Effector memory CD4-positive, alpha-beta T cell (primary cell): ENCODE results near the gene PIM2.

Experiments used
- DNase-seq, 3 donors: peaks; one replicate each; pipeline ENCODE4 v3.0.0-alpha.2; 2020
- H3K27ac ChIP-seq: 2 replicates; pipeline ENCODE4 v1.7.0; 2013; ENCODE audit warnings: mild to moderate bottlenecking, low read length, moderate library complexity; ENCODE audit not compliant: insufficient read depth, poor library complexity, severe bottlenecking
- H3K27me3 ChIP-seq: replicated peaks from 2 replicates; pipeline ENCODE4 v1.7.0; 2013; ENCODE audit warnings: mild to moderate bottlenecking, low read length; ENCODE audit not compliant: insufficient read depth, control insufficient read depth, poor library complexity, severe bottlenecking
- H3K36me3 ChIP-seq: 2 replicates; pipeline ENCODE4 v1.7.0; 2013; ENCODE audit warnings: mild to moderate bottlenecking, low read length, moderate library complexity; ENCODE audit not compliant: control insufficient read depth, insufficient read depth
- H3K4me1 ChIP-seq: 2 replicates; pipeline ENCODE4 v1.7.0; 2013; ENCODE audit warnings: low read length, mild to moderate bottlenecking; ENCODE audit not compliant: control insufficient read depth, insufficient read depth, poor library complexity, severe bottlenecking
- H3K4me3 ChIP-seq: 2 replicates; pipeline ENCODE4 v1.7.0; 2013; ENCODE audit warnings: low read length, low read depth, mild to moderate bottlenecking; ENCODE audit not compliant: insufficient read depth, poor library complexity, severe bottlenecking
- H3K9me3 ChIP-seq: 2 replicates; pipeline ENCODE4 v1.7.0; 2013; ENCODE audit warnings: mild to moderate bottlenecking, low read length, moderate library complexity; ENCODE audit not compliant: control insufficient read depth

The PIM2 gene

DNA sequence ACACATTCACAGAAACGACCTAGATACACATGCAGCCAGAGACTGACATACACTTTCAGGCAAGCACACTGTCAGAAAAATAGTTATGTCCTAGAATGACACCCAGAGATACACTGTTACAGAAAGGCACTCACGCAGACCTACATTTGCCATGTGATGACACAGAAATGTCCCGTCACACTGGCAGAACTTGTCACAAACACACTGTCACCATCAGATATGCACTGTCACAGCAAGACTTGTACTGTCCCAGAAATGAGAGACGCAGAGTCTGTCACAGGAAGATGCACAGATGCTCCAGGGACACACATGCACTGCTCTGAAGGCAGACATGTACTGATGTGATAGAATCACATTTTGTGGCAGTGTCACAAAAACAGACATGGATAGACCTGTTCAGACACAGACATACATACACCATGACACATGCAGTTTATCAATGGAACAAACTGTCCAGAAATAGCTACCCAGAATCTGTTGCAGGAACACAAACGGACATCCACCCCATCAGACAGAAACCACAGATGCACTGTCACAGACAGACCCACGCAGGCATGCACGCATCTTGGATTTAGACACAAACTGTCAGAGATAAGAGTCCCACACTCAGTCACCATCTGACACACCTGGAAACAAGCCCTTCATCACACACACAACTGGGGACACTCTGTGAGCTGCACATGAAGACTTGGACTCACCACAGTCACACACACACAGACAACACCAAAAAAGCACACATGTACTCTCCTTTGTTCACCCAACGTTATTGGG is 1.3 kb upstream of the PIM2 start:
- peaks cover 46% of the 10 kb centered on the region for H3K4me1 ChIP-seq
- H3K27ac ChIP-seq: peak overlapping the region; percentile 97
- H3K27me3 ChIP-seq: no peaks in the 10 kb centered on the region
- H3K36me3 ChIP-seq: peaks cover 30% of the 10 kb centered on the region
- no peaks in the 10 kb centered on the region for H3K9me3 ChIP-seq
- DNase-seq: peak in 1 of 3 donors; percentile 26
- peak overlapping the region; percentile 79 for H3K4me3 ChIP-seq

DNA sequence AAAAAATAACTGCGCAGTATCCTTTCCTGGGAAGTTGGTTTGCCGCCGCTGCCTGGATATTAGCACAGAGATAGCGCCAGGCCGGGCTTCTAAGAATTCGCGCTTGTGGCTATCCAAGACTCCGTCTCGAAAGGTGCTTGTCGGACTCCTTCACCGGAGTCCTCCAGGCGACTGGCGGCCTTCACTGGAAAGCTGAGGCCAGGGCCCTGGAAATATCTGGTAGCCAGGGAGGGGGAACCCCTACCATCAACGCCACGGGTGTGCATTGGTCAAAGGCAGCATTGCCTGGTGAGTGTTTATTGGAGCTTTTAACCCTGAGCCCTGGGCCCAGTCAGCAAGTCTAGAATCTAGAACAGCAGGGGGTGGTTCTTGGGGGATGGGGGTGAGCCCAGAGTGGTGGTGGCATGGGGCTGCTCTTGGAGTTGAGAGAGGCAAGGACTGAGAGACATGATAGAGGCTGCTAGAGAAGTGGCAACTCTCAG is 577 bp upstream of the PIM2 start:
- Histone ChIP-seq H3K27me3 (no peaks in the 10 kb centered on the region), H3K4me3 (peak overlapping the region; percentile 79), H3K36me3 (peaks cover 36% of the 10 kb centered on the region), H3K27ac (peak overlapping the region; percentile 97), H3K9me3 (no peaks in the 10 kb centered on the region), H3K4me1 (peaks cover 42% of the 10 kb centered on the region)
- peak in 1 of 3 donors; percentile 17 for DNase-seq

DNA sequence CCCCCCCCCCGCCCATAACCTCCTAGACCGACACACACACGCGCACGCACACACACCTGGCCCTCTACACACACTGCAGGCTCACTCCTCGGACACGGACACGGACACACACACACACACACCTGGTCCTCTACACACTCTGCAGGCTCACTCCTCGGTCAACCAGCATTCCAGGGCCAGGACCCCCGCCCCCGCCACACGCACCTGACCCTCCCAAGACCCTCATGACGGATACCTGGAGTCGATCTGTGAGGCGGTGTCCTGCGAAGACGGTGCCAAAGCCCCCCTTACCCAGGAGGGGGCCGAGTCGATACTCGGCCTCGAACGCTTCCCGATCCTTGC is 552 bp downstream of the PIM2 start:
- no peaks in the 10 kb centered on the region for H3K27me3 ChIP-seq
- peaks cover 38% of the 10 kb centered on the region for H3K36me3 ChIP-seq
- H3K9me3 ChIP-seq: no peaks in the 10 kb centered on the region
- peak overlapping the region; percentile 97 for H3K27ac ChIP-seq
- DNase-seq: no peak
- H3K4me3 ChIP-seq: peak overlapping the region; percentile 79
- H3K4me1 ChIP-seq: peaks cover 45% of the 10 kb centered on the region

DNA sequence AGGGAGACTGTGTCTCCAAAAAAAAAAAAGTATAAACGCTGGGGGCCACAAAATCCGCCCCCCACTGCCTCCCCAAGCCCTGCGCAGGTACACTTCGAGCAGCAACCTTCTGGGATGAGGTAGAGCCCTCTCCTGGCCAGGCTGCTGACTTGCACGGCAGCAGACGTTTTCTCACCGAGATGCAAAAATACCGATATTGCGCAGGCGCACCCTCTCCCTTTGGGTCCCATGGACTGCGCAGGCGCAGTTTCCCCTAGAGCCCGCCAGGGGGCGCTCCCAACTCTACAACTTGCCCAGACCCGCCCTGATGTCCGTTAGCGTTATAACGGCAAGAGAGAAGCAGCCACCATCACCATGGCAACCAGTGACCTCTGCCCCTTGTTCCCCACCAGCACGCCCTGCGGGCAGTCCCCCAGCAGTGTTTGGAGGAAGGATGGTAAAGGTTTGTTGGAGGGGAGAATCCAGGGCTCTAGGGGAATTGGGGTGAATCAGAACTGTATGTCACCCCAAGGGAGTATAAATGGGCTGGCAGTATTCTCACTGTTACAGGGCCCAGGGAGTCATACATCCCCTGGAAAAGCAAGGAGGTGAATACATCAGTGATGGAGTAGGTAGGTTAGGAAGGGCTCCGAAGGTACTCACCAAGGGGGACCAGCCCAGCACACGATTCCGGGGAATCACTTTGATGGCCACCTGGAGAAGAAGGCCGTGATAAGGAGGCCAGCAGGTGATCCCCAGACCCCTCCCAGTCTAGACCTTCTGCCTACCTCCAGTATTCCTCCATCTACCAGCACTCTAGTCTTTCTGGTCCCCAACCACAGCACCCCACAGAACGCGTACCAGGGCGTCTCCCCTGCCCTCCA is 1.5 kb downstream of the PIM2 start:
- Histone ChIP-seq H3K36me3 (peaks cover 39% of the 10 kb centered on the region), H3K27ac (peak overlapping the region; percentile 97), H3K9me3 (no peaks in the 10 kb centered on the region), H3K27me3 (no peaks in the 10 kb centered on the region), H3K4me3 (peak overlapping the region; percentile 79), H3K4me1 (peaks cover 54% of the 10 kb centered on the region)
- DNase-seq: peak; percentile 84 to 86 (median 85)

DNA sequence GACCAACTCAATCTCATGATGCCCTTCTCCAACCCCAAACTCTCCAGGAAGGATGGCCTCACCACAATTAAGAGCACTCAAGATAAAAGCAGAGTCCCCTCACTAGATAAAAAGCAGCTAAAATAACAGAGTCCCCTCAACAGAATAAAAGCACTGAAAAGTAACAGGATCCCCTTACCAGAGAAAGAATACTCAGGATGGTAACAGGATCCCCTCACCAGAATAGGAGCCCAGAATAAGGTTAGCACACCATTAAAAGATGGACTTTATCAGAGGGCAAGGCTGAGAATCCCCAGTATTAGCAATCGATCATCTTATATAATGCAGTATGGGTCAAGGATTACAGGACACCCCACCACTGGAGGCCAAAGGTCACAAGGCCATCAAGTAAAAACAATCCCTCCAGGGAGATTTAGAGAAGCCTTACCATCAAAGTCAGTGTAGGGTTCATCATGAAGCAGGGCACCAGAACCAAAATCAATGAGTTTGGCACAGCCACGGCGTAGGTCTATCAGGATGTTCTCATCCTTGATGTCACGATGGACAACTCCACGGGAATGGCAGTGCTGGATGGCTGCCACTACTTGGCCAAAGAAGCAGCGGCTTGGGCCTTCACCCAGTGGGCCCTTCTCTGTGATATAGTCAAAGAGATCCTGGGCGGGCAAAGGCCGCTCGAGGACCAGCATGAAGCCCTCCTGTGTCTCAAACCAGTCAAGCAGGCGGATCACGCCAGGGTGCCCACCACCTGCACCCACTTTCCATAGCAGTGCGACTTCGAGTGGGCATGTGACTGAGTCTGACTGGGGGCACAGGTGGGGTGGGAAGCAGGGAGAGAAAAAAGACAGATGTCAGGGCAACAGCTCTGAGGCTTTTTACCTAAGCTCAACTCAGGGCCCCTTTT is 4.0 kb downstream of the PIM2 start:
- peak overlapping the region; percentile 34 for H3K27ac ChIP-seq

DNA sequence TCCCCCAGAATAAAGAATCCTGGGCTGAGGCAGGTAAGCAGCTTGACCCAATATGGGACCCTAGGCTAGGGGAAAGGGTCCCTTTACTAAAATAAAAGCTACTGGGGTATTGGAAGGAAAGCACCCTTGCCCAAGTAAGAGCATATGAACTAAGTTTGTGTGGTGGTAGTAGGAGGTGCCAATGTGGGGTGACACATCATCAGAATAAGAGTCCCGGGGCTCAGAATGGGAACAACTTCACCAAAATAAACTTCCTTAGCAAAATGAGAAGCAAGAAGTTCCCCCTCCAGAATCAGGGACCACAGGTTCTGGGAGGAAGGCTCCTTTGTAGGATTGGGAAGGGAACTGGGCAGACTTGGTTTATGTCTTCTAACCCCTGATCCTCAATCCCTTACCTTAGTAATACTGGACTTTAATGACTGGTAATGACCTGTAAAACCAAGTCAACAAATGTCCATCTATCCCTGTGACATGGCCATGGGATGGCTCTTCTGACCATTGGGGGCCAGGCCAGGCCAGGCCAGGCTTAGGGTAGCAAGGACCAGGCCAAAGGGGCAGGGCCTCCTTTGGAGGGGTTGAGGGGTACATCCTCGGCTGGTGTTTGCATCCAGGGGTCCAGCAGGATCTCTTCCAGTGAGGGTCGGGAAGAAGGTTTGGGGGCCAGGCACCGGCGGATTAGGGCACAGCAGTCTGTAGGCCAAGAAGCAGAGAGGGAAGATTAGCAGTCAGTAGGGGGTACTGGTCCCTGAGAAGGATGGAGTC is 5.0 kb downstream of the PIM2 start:
- Histone ChIP-seq H3K9me3 (no peaks in the 10 kb centered on the region), H3K27me3 (no peaks in the 10 kb centered on the region), H3K36me3 (peaks cover 39% of the 10 kb centered on the region), H3K4me1 (peaks cover 44% of the 10 kb centered on the region), H3K4me3 (no peak overlapping the region), H3K27ac (peak overlapping the region; percentile 39)
- DNase-seq: no peak

More for the DNA sequence above, 4.0 kb downstream of the PIM2 start:
- peaks cover 50% of the 10 kb centered on the region for H3K4me1 ChIP-seq
- H3K27me3 ChIP-seq: no peaks in the 10 kb centered on the region
- no peak for DNase-seq
- H3K9me3 ChIP-seq: no peaks in the 10 kb centered on the region
- H3K36me3 ChIP-seq: peaks cover 39% of the 10 kb centered on the region
- peak overlapping the region; percentile 44 for H3K4me3 ChIP-seq

DNA sequence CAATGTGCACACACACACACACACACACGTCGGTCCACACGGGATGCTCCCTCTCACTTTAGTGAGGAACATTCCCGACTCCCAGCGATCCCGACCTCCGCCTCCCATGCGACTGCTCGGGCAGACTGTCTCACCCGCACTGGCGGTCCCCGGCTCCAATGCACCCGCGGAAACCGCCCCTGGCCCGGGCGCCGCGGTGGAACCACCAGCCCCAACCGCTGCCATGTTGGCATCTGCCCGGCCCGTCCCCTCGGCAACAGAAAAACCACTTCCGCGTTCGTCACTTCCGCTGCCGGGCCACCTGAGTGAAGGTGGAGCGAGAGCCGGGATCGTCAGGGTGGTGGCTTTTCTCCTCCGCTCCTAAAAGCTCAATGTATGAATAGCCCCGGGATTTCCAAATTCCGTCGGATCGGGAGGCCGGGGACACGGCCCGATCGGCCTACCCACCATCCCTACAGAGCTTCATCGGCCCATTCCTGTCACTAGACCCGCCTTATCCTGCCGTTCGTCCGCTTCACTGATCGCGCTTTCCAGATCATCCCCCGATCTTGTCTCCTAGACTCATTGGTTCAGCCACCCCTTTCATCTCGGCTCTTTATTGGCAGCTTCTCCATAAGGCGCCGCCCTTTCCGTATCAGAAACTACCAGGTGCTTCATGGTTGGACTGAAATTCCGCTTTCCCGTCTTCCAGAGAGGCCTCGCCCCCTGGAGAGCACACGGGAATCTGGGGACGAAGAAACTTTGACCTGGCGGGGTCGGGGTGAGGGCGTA is 7.2 kb downstream of the PIM2 start, which contains the start of gene SLC35A2:
TSS of gene SLC35A2 (minus strand) at position 235 of the 771 bp plus-strand sequence. CDS start at position 225, 10 bp downstream.
- Histone ChIP-seq H3K9me3 (no peaks in the 10 kb centered on the region), H3K27me3 (no peaks in the 10 kb centered on the region), H3K27ac (peak within 1 kb of the TSS; percentile 85), H3K36me3 (peaks cover 32% of the 10 kb centered on the region), H3K4me3 (peak within 1 kb of the TSS; percentile 54), H3K4me1 (peaks cover 39% of the 10 kb centered on the region)
- DNase-seq: peak; percentile 81 to 84 (median 83)

DNA sequence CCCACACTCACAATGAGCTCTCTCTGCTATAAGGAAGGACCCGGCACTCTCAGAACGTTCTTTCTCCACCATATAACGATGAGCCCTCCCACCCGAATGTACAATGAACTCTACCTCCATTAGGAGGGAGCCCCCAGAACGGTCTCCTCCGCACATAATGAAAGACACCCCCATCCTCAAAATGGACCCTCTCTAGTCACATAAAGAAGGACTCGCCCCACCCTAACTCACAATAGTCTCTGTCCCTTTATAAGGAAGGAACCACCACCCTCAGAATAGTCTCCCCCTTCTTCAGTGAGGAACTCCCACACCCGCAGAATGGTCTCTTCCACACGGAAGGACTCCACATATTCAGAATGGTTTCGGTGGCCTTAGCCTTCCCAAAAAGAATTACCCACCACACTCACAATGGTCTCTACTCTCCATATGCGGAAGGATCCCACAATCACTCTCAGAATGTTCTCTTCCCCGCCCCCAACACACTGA is 7.9 kb downstream of the PIM2 start:
- peak overlapping the region; percentile 85 for H3K27ac ChIP-seq
- H3K4me1 ChIP-seq: peaks cover 37% of the 10 kb centered on the region
- peaks cover 28% of the 10 kb centered on the region for H3K36me3 ChIP-seq
- no peaks in the 10 kb centered on the region for H3K27me3 ChIP-seq
- H3K9me3 ChIP-seq: no peaks in the 10 kb centered on the region
- no peak for DNase-seq
- H3K4me3 ChIP-seq: peak overlapping the region; percentile 54
